HepG2 (cell line): ENCODE measurements around the gene TXN2. TPM values are rescaled to one million over a fixed set of nuclear protein-coding genes. Genes with fewer than 3 reads are reported as not detected.
A peak's percentile ranks its signal among the peaks of the same experiment; 100 is the strongest.

Source experiments
- ATF7 ChIP-seq, 2 experiments: fragments of 450-650 bp in 1 of 2; sonication (generic) in 1 of 2; formaldehyde crosslinking in 1 of 2; IDR thresholded peaks; 2 replicates each; pipeline versions ENCODE4 v1.4.0 to v1.6.1; 2016 to 2020; ENCODE audit warnings: antibody characterized with exemption in 1 of 2, mild to moderate bottlenecking in 1 of 2, missing genetic modification reagents in 1 of 2
- CAMTA2 ChIP-seq: sonication (generic); formaldehyde crosslinking; IDR thresholded peaks from 2 replicates; pipeline ENCODE4 v1.4.0; 2020; ENCODE audit warnings: mild to moderate bottlenecking, missing genetic modification reagents, borderline replicate concordance
- CCDC6 ChIP-seq: sonication (generic); formaldehyde crosslinking; IDR thresholded peaks from 2 replicates; pipeline ENCODE4 v1.8.1; 2022; ENCODE audit warnings: mild to moderate bottlenecking, missing genetic modification reagents, moderate library complexity
- CTCF ChIP-seq: sonication (generic); formaldehyde crosslinking; IDR thresholded peaks from 2 replicates; pipeline ENCODE4 v1.5.0; 2020; ENCODE audit warnings: mild to moderate bottlenecking, missing genetic modification reagents, moderate library complexity
- FOXA3 ChIP-seq: IDR thresholded peaks from 2 replicates; pipeline ENCODE4 v1.6.1; 2016; ENCODE audit warnings: missing genetic modification reagents, missing compliant biosample characterization
- HES4 ChIP-seq: sonication (generic); formaldehyde crosslinking; IDR thresholded peaks from 2 replicates; pipeline ENCODE4 v1.9.0; 2021; ENCODE audit warnings: mild to moderate bottlenecking, missing genetic modification reagents, borderline replicate concordance
- KDM2A ChIP-seq: sonication (generic); formaldehyde crosslinking; IDR thresholded peaks from 2 replicates; pipeline ENCODE4 v1.4.0; 2020; ENCODE audit warnings: low read depth, missing genetic modification reagents, borderline replicate concordance
- MIXL1 ChIP-seq: IDR thresholded peaks from 2 replicates; pipeline ENCODE4 v1.6.1; 2016
- NCOA1 ChIP-seq: sonication (generic); formaldehyde crosslinking; IDR thresholded peaks from 2 replicates; pipeline ENCODE4 v1.9.0; 2021; ENCODE audit warnings: missing genetic modification reagents
- PBX2 ChIP-seq: IDR thresholded peaks from 2 replicates; pipeline ENCODE4 v1.6.1; 2016; ENCODE audit warnings: control low read depth
- POLR2AphosphoS5 ChIP-seq: IDR thresholded peaks from 2 replicates; pipeline ENCODE4 v1.6.1; 2012; ENCODE audit warnings: low read depth, low read length
- PPARG ChIP-seq: conservative IDR thresholded peaks from 2 replicates; pipeline ENCODE4 v1.6.1; 2016; ENCODE audit warnings: missing biosample characterization, missing genetic modification reagents
- REPIN1 ChIP-seq: sonication (generic); formaldehyde crosslinking; IDR thresholded peaks from 2 replicates; pipeline ENCODE4 v1.8.0; 2022; ENCODE audit warnings: missing genetic modification reagents, low read depth, mild to moderate bottlenecking, borderline replicate concordance
- SIN3B ChIP-seq: fragments of 150-350 bp; IDR thresholded peaks from 2 replicates; pipeline ENCODE4 v1.6.1; 2014; ENCODE audit warnings: low read length
- ZBTB44 ChIP-seq: sonication (generic); formaldehyde crosslinking; IDR thresholded peaks from 2 replicates; pipeline ENCODE4 v1.4.0; 2020; ENCODE audit warnings: missing genetic modification reagents
- ZBTB7B ChIP-seq: sonication (generic); formaldehyde crosslinking; IDR thresholded peaks from 2 replicates; pipeline ENCODE4 v1.4.0; 2020; ENCODE audit warnings: missing genetic modification reagents
- ZNF296 ChIP-seq: sonication (generic); formaldehyde crosslinking; conservative IDR thresholded peaks from 2 replicates; pipeline ENCODE4 v1.5.0; 2020; ENCODE audit warnings: mild to moderate bottlenecking, missing genetic modification reagents
- ZNF446 ChIP-seq: sonication (generic); formaldehyde crosslinking; IDR thresholded peaks from 2 replicates; pipeline ENCODE4 v1.5.0; 2020; ENCODE audit warnings: mild to moderate bottlenecking, missing genetic modification reagents
- ZNF530 ChIP-seq: sonication (generic); formaldehyde crosslinking; IDR thresholded peaks from 2 replicates; pipeline ENCODE4 v1.5.0; 2020; ENCODE audit warnings: low read depth, mild to moderate bottlenecking, missing genetic modification reagents
- ZNF615 ChIP-seq: sonication (generic); formaldehyde crosslinking; IDR thresholded peaks from 2 replicates; pipeline ENCODE4 v1.5.0; 2020; ENCODE audit warnings: mild to moderate bottlenecking, missing genetic modification reagents, borderline replicate concordance
- ZNF678 ChIP-seq: sonication (generic); formaldehyde crosslinking; IDR thresholded peaks from 2 replicates; pipeline ENCODE4 v1.4.0; 2020; ENCODE audit warnings: mild to moderate bottlenecking, missing genetic modification reagents
- ZNF75D ChIP-seq: sonication (generic); formaldehyde crosslinking; IDR thresholded peaks from 2 replicates; pipeline ENCODE4 v1.8.1; 2023; ENCODE audit warnings: missing genetic modification reagents, mild to moderate bottlenecking, borderline replicate concordance
- ZNF761 ChIP-seq: sonication (generic); formaldehyde crosslinking; conservative IDR thresholded peaks from 2 replicates; pipeline ENCODE4 v1.4.0; 2020; ENCODE audit warnings: mild to moderate bottlenecking, missing genetic modification reagents
- ZNF788 ChIP-seq: sonication (generic); formaldehyde crosslinking; IDR thresholded peaks from 2 replicates; pipeline ENCODE4 v1.5.0; 2020; ENCODE audit warnings: mild to moderate bottlenecking, missing genetic modification reagents, borderline replicate concordance
- polyA plus RNA-seq, 8 experiments: library from polyadenylated mRNA; depleted of rRNA in 3 of 8; stranded (reverse) in 7 of 8; unstranded in 1 of 8; fragments of >200 nt; fragmentation: Illumina TruSeq in 4 of 8; extraction: Trizol in 4 of 8; gene quantifications; 2 replicates each; pipeline versions ENCODE4 v1.2.1 to v1.2.3, GENCODE V29; 2011 to 2016; ENCODE audit warnings: low read depth in 4 of 8, missing spikeins in 1 of 8, mixed read lengths in 1 of 8; ENCODE audit not compliant: insufficient read depth in 1 of 8
- total RNA-seq, 5 experiments: library from RNA; depleted of rRNA; stranded (reverse); fragments of >200 nt; fragmentation: Illumina TruSeq; extraction: Trizol; gene quantifications; 2 replicates each; pipeline ENCODE4 v1.2.3, GENCODE V29; 2016; ENCODE audit warnings: low read depth in 1 of 5
- TF ChIP-seq, protein P1 (sequence below): sonication (generic); formaldehyde crosslinking; IDR thresholded peaks from 2 replicates; pipeline ENCODE4 v1.4.0; 2020; ENCODE audit warnings: mild to moderate bottlenecking, low read depth, missing genetic modification reagents

TXN2 gene
- total and polyA plus RNA-seq, 2 of the 13 experiments (the other 11 are each of a cell fraction or from before 2014, with no cell fraction given), result 41.4 to 109 TPM

GRCh38 chr22:36419177-36419911, 62.1 kb downstream of the TXN2 start (continued):
- TF ChIP-seq CTCF (CRISPR knock-in tag) (peak; percentile 34), MIXL1 (CRISPR knock-in tag) (peak; percentile 97), ZNF530 (CRISPR knock-in tag) (no peak), ATF7 (IDR thresholded peaks at IDR 0.05) (no peak), ATF7 (CRISPR knock-in tag; IDR thresholded peaks at IDR 0.05) (peak; percentile 20; the same call in 1 of the 2 replicates), FOXA3 (CRISPR knock-in tag) (peak; percentile 97), NCOA1 (no peak; the same call in 1 of the 2 replicates), KDM2A (peak; percentile 77), REPIN1 (CRISPR knock-in tag) (peak; percentile 91), PPARG (CRISPR knock-in tag) (peak; percentile 100), ZNF788 (CRISPR knock-in tag) (peak; percentile 94; the same call in 1 of the 2 replicates), ZNF446 (CRISPR knock-in tag) (no peak), PBX2 (CRISPR knock-in tag) (no peak), ZNF761 (CRISPR knock-in tag) (0 out of 2 replicates have a peak, but pooled peaks have one; percentile 35), ZNF615 (CRISPR knock-in tag) (no peak), CAMTA2 (CRISPR knock-in tag) (no peak), ZBTB7B (CRISPR knock-in tag) (peak; percentile 97), ZBTB44 (CRISPR knock-in tag) (no peak), HES4 (CRISPR knock-in tag) (no peak), CCDC6 (0 out of 2 replicates have a peak, but pooled peaks have one; percentile 54), POLR2AphosphoS5 (peak; percentile 40), ZNF296 (CRISPR knock-in tag) (no peak), ZNF678 (no peak; the same call in 1 of the 2 replicates), ZNF75D (CRISPR knock-in tag) (no peak), SIN3B (no peak)
- TF ChIP-seq, protein P1, sequence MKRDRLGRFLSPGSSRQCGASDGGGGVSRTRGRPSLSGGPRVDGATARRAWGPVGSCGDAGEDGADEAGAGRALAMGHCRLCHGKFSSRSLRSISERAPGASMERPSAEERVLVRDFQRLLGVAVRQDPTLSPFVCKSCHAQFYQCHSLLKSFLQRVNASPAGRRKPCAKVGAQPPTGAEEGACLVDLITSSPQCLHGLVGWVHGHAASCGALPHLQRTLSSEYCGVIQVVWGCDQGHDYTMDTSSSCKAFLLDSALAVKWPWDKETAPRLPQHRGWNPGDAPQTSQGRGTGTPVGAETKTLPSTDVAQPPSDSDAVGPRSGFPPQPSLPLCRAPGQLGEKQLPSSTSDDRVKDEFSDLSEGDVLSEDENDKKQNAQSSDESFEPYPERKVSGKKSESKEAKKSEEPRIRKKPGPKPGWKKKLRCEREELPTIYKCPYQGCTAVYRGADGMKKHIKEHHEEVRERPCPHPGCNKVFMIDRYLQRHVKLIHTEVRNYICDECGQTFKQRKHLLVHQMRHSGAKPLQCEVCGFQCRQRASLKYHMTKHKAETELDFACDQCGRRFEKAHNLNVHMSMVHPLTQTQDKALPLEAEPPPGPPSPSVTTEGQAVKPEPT, result 0 out of 2 replicates have a peak, but pooled peaks have one; percentile 46
